Measurements from ENCODE around the gene RIPOR3.
"Not testable (repeated sequence)": the region's sequence is repeated elsewhere in the genome, so short reads cannot be mapped to it uniquely, and the experiment has no call there.

RIPOR3 gene

GRCh38 chr20:50724112-50724725, 32.9 kb upstream of the RIPOR3 start:
- DNase-seq (ENCODE audit: low spot score): no peak

DNA sequence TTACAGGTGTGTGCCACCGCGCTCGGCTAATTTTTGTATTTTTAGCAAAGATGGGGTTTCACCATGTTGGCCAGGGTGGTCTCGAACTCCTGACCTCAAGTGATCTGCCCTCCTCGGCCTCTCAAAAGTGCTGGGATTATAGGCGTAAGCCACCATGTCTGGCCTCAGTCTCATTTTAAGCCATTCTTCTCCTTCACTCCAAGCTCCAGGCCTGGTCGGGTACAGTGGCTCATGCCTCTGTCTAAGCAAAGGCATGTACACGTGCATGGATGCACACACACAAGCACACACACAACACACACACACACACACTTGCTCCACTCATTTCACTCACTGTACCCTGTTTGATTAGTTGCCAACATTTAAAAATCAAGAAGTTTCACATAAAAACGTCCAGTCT, 32.3 kb upstream of the RIPOR3 start:
- DNase-seq (ENCODE audit: low spot score): no peak

GRCh38 chr20:50722424-50723155, 31.2 kb upstream of the RIPOR3 start:
- DNase-seq (ENCODE audit: low spot score): no peak

- no peak for DNase-seq (ENCODE audit: low spot score)
Measured at GRCh38 chr20:50721881-50722281, 30.5 kb upstream of the RIPOR3 start.

DNA sequence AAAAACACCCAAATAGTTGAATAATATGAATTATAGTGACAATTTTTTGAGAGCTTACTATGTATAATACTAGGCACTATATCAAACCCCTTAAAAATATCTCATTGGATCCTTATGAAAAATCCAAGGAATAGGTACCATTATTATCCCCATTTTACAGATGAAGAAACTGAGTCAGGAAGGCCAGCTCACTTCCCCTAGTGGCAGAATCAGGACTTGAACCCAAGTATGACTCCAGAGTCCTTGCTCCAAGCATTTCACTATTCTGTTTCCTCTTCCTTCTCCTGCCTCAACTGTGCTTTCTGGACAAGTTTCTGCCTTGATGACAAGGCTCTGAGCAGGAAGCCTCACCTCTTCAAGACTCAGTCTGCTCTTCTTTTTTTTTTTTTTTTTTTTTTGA, 29.2 kb upstream of the RIPOR3 start:
- DNase-seq (ENCODE audit: low spot score): no peak

DNA sequence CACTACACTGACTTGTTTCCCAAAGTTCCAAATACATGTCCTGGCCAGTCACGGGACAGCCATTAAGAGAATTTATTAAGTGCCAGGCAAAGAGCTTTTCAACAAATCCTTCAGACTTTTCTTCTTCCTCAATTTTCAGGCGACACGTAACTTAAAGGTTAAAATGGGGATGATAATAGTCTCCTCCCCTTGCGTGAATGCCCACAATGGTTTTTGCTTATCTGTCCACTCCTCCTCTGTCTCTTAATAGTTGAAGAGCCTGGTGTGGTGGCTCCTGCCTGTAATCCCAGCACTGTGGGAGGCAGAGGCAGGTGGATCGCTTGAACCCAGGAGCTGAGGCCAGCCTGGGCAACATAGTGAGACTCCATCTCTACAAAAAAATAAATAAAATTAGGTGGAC, 28.7 kb upstream of the RIPOR3 start:
- no peak for DNase-seq (ENCODE audit: low spot score)

DNA sequence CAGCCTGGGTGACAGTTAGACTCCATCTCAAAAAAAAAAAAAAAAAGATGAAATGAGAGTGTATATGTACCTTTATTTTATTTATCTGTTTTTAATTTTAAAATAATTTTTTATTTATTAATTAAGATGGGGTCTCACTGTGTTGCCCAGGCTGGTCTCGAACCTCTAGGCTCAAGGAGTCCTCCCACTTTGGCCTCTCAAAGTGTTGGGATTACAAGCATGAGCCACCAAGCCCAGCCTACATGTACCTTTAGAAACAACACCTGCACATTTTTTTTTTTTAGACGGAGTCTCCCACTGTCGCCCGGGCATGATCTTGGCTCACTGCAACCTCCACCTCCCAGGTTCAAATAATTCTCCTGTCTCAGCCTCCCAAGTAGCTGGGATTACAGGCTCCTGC, 28.0 kb upstream of the RIPOR3 start:
- DNase-seq (ENCODE audit: low spot score): no peak

- DNase-seq (ENCODE audit: low spot score): no peak
Measured at GRCh38 chr20:50717974-50718761, 26.8 kb upstream of the RIPOR3 start.

- DNase-seq (ENCODE audit: low spot score): no peak
Measured at GRCh38 chr20:50717312-50717711, 26.0 kb upstream of the RIPOR3 start.

GRCh38 chr20:50716518-50716917, 25.2 kb upstream of the RIPOR3 start:
- no peak for DNase-seq (ENCODE audit: low spot score)

DNA sequence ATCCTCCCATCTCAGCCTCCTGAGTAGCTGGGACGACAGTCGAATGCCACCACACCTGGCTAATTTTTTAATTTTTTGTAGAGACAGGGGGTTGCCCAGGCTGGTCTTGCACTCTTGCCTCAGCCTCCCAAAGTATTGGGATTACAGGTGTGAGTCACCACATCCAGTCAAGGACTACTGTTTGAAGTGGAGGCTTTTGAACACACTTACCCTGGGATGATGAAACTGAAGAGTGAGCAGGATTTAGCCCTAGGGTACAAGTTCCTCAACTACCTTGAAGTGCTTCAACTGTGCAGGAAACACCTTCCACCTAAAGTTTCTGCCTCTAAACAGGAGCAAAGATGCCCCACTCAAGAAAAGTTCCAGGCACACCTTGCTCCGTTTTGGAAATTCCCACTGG, 24.4 kb upstream of the RIPOR3 start:
- DNase-seq (ENCODE audit: low spot score): no peak

- DNase-seq (ENCODE audit: low spot score): not testable (repeated sequence)
Measured at GRCh38 chr20:50714426-50714825, 23.1 kb upstream of the RIPOR3 start.

- no peak for DNase-seq (ENCODE audit: low spot score)
Measured at GRCh38 chr20:50713657-50714101, 22.3 kb upstream of the RIPOR3 start.

DNA sequence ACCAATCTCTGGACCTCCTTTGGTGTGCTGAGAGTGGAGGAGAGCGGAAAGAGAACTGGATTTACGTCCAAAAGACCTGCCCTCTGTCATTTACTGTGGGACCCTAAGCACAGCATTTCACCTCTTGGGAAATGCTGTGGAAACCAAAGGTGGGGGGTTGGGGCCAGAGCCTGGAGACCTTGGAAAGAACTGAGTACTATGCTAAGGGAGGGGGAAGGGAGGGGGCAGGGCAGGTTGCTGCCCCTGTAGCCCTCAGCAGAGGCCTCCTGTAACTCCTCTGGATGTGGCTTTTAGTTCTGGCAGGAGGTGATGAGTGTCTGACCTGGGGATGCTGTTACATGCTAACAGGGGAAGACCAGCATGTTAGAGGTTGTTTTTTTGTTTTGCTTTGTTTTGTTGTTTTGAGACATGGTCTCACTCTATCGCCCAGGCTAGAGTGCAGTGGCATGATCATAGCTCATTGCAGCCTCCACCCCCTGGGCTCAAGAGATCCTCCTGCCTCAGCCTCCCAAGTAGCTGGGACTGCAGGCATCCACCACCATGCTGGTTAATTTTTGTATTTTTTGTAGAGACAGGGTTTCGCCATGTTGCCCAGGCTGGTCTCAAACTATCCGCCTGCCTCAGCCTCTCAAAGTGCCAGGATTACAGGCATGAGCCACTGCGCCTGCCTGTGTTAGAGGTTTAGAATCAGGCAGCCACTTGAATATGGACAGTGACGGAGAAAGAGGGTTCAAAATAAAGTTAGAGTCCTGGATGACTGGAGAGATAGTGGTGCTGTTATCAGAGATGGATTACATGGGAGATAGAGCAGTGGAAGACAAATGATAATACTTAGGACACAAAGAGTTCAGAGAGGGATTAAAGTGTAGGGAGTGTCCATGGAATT, 21.7 kb upstream of the RIPOR3 start:
- no peak for DNase-seq (ENCODE audit: low spot score)

DNA sequence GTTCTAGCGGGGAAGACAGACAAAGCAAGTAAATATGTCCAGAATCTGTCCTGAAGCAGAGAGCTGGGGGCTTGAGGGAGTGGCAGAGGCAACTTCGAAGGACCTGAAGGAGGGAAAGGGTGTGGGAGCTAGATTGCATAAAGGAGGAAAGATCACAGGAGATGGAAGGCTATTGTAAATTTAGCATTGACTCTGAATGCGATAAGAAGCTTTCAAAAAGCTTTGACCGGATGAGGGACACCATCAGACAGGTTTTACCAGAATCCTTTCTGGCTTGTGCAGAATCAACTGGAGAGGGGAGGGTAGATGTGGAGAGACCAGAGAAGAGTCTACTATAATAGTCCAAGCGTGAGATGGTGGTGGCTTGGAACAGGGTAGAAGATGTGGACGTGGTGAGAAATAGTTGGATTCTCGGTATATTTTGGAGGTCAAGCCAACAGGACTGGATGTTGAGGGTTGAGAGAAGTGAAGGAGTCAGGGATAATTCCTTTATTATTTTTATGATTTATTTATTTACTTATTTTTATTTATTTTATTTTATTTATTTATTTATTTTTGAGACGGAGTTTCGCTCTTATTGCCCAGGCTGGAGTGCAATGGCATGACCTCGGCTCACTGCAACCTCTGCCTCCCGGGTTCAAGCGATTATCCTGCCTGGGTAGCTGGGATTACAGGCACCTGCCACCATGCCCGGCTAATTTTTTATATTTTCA, 19.9 kb upstream of the RIPOR3 start:
- no peak for DNase-seq (ENCODE audit: low spot score)

- DNase-seq (ENCODE audit: low spot score): no peak
Measured at GRCh38 chr20:50710492-50711063, 19.2 kb upstream of the RIPOR3 start.

GRCh38 chr20:50709636-50709973, 18.3 kb upstream of the RIPOR3 start:
- no peak for DNase-seq (ENCODE audit: low spot score)

DNA sequence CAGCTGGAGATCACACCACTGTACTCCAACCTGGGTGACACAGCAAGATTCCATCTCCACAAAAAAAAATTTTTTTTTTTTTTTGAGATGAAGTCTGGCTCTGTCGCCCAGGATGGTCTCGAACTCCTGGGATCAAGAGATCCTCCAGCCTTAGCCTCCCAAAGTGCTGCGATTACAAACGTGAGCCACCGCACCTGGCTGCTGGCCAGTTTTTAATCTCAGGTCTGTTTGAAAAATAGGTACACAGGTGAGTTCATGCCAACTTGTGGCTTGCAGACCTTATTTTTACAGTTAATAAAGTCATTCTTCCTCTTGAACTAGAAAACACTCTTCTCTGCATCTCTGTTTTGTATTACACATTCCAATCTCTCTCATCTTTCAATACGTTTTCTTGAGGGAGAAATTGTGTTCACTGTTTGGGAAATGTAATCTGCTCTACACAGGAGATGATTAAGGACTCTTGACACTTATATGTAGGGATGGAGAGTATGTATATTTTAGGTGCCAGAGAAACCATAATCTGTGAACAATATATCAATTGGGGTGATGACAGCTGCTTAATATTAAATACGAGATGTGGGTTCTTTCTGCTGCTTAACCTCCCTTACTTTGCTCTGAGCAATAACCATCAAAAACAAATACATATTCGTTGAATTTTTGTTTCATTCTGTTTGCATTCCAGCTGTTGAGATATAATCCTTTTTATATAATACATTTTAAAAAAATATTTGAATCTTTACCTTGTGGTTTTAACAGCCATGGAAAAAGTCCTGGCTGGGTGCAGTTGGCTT, 17.7 kb upstream of the RIPOR3 start:
- no peak for DNase-seq (ENCODE audit: low spot score)

DNA sequence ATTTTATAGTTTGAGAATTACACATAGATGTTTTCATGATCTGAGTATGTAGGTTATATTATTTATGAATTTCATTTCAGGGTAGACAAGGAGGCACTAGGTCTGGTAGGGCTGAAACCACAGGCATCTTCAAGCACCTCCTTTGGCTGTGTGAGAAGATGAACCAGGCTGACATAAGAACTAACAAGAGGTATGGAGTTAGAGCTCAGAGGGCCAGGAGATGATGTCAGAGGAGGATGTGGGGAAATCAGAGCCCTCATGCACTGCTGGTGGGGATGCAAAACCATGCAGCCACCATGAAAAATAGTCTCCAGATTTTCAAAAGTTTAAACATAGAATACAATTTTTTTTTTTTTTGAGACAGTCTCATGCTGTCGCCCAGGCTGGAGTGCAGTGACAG, 13.6 kb upstream of the RIPOR3 start:
- DNase-seq (ENCODE audit: low spot score): no peak

DNA sequence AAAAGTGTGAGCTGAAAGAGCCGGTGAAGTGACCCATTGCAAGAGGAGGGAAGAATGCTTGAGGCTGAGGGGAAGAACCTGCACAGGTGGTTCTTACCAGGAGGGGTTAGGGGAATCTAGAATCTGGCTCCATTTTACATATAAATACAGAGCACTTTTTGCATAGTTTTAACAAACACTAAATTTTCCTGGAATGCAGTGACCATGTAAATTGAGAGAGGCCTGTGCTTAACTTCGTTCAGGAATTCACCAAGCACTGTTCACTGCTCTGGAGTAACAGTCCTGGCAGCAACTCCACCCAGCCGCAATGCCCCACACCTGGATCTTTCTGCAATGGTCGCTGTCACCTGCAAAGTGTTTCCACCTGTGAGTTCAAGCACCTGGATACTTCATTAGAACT, 13.2 kb upstream of the RIPOR3 start:
- DNase-seq (ENCODE audit: low spot score): no peak
